ENCODE measurements around the gene CHN2. TPM values are rescaled to one million over a fixed set of nuclear protein-coding genes. Genes with fewer than 3 reads are reported as not detected.

CHN2 gene
- total RNA-seq, 2 donors from 2014 or later, result 7.0 to 29.1 TPM

DNA sequence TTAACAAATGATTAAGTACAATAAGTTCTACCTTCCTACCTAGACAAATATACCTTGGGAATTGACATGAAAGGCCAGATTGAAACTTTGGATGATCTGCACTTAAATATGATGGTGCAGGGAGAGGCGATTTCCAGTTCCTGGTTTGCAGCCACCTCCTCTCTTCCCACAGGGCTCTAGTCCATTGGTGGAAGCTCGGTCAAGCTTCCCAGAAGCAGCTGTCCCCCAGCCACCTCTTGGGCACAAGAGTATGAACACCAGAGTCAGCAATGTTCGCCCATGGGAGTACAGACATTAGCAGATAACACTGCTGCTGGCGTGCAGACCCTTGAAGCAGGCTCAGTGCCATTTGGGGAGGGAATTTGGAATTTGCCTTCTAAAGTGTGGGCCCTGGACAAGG is 46.8 kb upstream of the CHN2 start:
- DNase-seq (ENCODE audit: low spot score), result no peak
- Histone ChIP-seq H3K27ac (no peak overlapping the region), H3K4me1 (replicated peaks) (no peaks in the 10 kb centered on the region), H3K9me3 (no peaks in the 10 kb centered on the region), H3K4me3 (no peak overlapping the region), H3K27me3 (replicated peaks; ENCODE audit: insufficient read depth) (no peaks in the 10 kb centered on the region), H3K36me3 (no peaks in the 10 kb centered on the region)
- WGBS, result 79% methylated on average over 4 of the region's 4 CpGs
- TF ChIP-seq POLR2AphosphoS5 (IDR thresholded peaks at IDR 0.05) (no peak), POLR2A (IDR thresholded peaks at IDR 0.05) (no peak), CTCF (IDR thresholded peaks at IDR 0.05) (no peak)
- intact Hi-C loops (cut with DNase I), result no loop called here

DNA sequence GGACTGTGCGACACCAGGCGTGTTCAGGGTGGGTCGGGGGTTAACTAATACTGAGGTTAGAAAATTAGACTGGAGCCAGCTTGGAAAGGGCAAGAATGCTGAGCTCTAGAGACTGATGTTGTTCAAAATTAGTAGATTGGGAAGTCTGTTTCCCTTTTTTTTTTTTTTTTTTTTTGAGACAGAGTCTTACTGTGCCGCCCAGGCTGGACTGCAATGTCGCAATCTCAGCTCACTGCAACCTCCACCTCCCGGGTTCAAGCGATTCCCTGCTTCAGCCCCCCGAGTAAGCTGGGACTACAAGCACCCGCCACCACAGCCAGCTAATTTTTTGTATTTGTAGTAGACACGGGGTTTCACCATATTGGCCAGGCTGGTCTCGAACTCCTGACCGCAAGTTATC is 45.5 kb upstream of the CHN2 start:
- Histone ChIP-seq H3K4me1 (replicated peaks) (no peaks in the 10 kb centered on the region), H3K9me3 (no peaks in the 10 kb centered on the region), H3K27ac (no peak overlapping the region), H3K36me3 (no peaks in the 10 kb centered on the region), H3K27me3 (replicated peaks; ENCODE audit: insufficient read depth) (no peaks in the 10 kb centered on the region), H3K4me3 (no peak overlapping the region)
- WGBS, result 91% methylated on average over 12 of the region's 12 CpGs
- TF ChIP-seq POLR2A (IDR thresholded peaks at IDR 0.05) (no peak), CTCF (IDR thresholded peaks at IDR 0.05) (no peak), POLR2AphosphoS5 (IDR thresholded peaks at IDR 0.05) (no peak)
- no peak for DNase-seq (ENCODE audit: low spot score)
- intact Hi-C loops (cut with DNase I), result no loop called here

DNA sequence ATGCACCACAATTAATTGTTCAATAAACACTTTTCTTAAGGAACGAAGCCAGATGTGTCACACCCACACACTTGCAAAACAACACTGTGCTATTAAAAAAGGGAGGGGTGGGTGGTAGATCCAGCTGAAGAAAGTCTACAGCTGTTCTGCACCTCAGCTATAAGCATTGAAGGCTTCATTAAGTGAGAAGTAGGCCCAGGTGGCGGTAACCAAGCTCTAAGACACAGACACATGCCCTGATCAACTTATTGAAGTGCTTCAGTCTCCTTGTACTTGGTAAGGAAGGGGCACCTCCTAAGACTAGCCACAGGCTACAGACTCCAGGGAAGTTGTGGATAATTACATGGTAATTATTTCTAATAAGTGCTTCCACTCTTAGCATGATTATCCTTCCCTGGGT is 43.7 kb upstream of the CHN2 start:
- Histone ChIP-seq H3K4me1 (replicated peaks) (no peaks in the 10 kb centered on the region), H3K36me3 (no peaks in the 10 kb centered on the region), H3K4me3 (no peak overlapping the region), H3K27me3 (replicated peaks; ENCODE audit: insufficient read depth) (no peaks in the 10 kb centered on the region), H3K9me3 (no peaks in the 10 kb centered on the region), H3K27ac (no peak overlapping the region)
- TF ChIP-seq POLR2A (IDR thresholded peaks at IDR 0.05) (no peak), CTCF (IDR thresholded peaks at IDR 0.05) (no peak), POLR2AphosphoS5 (IDR thresholded peaks at IDR 0.05) (no peak)
- no peak for DNase-seq (ENCODE audit: low spot score)
- 80% methylated on average over 2 of the region's 2 CpGs for WGBS
- intact Hi-C loops (cut with DNase I), result no loop called here

DNA sequence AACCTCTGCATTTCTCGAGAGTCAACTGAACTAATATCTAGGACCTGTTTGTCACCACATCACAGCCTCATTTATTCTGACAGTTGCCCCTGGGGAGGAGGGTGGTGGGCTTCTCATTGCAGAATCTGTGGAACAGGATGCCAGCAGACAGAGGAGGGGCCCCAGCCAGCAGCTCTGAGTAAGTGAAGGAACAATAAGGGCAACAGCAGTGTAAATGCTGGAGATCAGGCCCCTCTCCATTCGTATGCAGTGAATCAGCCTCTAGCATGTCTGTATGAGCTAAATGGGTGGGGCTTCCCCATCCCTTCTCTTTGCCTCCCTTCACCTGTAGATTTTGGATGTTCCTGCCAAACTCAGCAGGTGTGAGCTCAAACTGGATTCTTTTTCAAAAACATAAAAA is 40.5 kb upstream of the CHN2 start:
- Histone ChIP-seq H3K4me1 (replicated peaks) (no peaks in the 10 kb centered on the region), H3K9me3 (no peaks in the 10 kb centered on the region), H3K27me3 (replicated peaks; ENCODE audit: insufficient read depth) (no peaks in the 10 kb centered on the region), H3K4me3 (no peak overlapping the region), H3K36me3 (no peaks in the 10 kb centered on the region), H3K27ac (no peak overlapping the region)
- TF ChIP-seq POLR2AphosphoS5 (IDR thresholded peaks at IDR 0.05), result no peak
- no peak for TF ChIP-seq CTCF (IDR thresholded peaks at IDR 0.05)
- no peak for TF ChIP-seq POLR2A (IDR thresholded peaks at IDR 0.05)
- DNase-seq (ENCODE audit: low spot score), result no peak
- intact Hi-C loops (cut with DNase I), result no loop called here
- WGBS, result 95% methylated on average over 2 of the region's 2 CpGs

GRCh38 chr7:29156907-29157452 is 37.6 kb upstream of the CHN2 start:
- H3K4me1 ChIP-seq (replicated peaks), result no peaks in the 10 kb centered on the region
- WGBS, result 59% methylated on average over 5 of the region's 5 CpGs
- no peaks in the 10 kb centered on the region for H3K9me3 ChIP-seq
- no peak for DNase-seq (ENCODE audit: low spot score)
- no peaks in the 10 kb centered on the region for H3K27me3 ChIP-seq (replicated peaks; ENCODE audit: insufficient read depth)
- TF ChIP-seq POLR2A (IDR thresholded peaks at IDR 0.05) (no peak), CTCF (IDR thresholded peaks at IDR 0.05) (no peak), POLR2AphosphoS5 (IDR thresholded peaks at IDR 0.05) (no peak)
- no peaks in the 10 kb centered on the region for H3K36me3 ChIP-seq
- intact Hi-C loops (cut with DNase I), result no loop called here
- H3K4me3 ChIP-seq, result no peak overlapping the region
- no peak overlapping the region for H3K27ac ChIP-seq

All from prostate gland (tissue), 2 donors.